GM23248 (cell line): ENCODE data around the gene ANKMY2. TPM values are rescaled to one million over a fixed set of nuclear protein-coding genes. Genes with fewer than 3 reads are reported as not detected.
A peak's percentile ranks its signal among the peaks of the same experiment; 100 is the strongest.

Experiments
- DNase-seq: peaks from one replicate; pipeline ENCODE4 v3.0.0-alpha.2; 2015
- H2AFZ ChIP-seq: fragments of 200-600 bp; sonication (generic); 2 replicates; pipeline ENCODE4 v1.6.1; 2016; ENCODE audit warnings: antibody characterized with exemption
- H3F3A ChIP-seq: fragments of 200-600 bp; sonication (generic); 2 replicates; pipeline ENCODE4 v1.6.1; 2016; ENCODE audit warnings: mild to moderate bottlenecking, antibody characterized with exemption, mixed run types; ENCODE audit not compliant: insufficient read depth
- H3K27ac ChIP-seq: fragments of 200-600 bp; sonication (generic); 2 replicates; pipeline ENCODE4 v1.5.1; 2016; ENCODE audit warnings: mild to moderate bottlenecking
- H3K27me3 ChIP-seq: fragments of 200-600 bp; sonication (generic); replicated peaks from 2 replicates; pipeline ENCODE4 v1.6.1; 2016; ENCODE audit warnings: mild to moderate bottlenecking; ENCODE audit not compliant: insufficient read depth
- H3K36me3 ChIP-seq: fragments of 200-600 bp; sonication (generic); 2 replicates; pipeline ENCODE4 v1.6.1; 2016; ENCODE audit warnings: low read depth, mild to moderate bottlenecking
- H3K4me1 ChIP-seq: fragments of 200-600 bp; sonication (generic); 2 replicates; pipeline ENCODE4 v1.6.1; 2016; ENCODE audit warnings: mild to moderate bottlenecking; ENCODE audit not compliant: insufficient read depth
- H3K4me2 ChIP-seq: fragments of 200-600 bp; sonication (generic); one replicate; pipeline ENCODE4 v1.6.1; 2016; ENCODE audit warnings: mild to moderate bottlenecking; ENCODE audit not compliant: unreplicated experiment
- H3K4me3 ChIP-seq: fragments of 200-600 bp; sonication (generic); 2 replicates; pipeline ENCODE4 v1.5.1; 2016; ENCODE audit warnings: mild to moderate bottlenecking
- H3K79me2 ChIP-seq: fragments of 200-600 bp; sonication (generic); 2 replicates; pipeline ENCODE4 v1.6.1; 2016; ENCODE audit warnings: mild to moderate bottlenecking; ENCODE audit not compliant: insufficient read depth
- H3K9ac ChIP-seq: fragments of 200-600 bp; sonication (generic); 2 replicates; pipeline ENCODE4 v1.6.1; 2016; ENCODE audit warnings: mild to moderate bottlenecking
- H3K9me2 ChIP-seq: fragments of 200-600 bp; sonication (generic); 2 replicates; pipeline ENCODE4 v1.6.1; 2016; ENCODE audit warnings: mixed run types, mild to moderate bottlenecking, moderate library complexity; ENCODE audit not compliant: insufficient read depth
- H3K9me3 ChIP-seq: fragments of 200-600 bp; sonication (generic); one replicate; pipeline ENCODE4 v1.6.1; 2017; ENCODE audit warnings: low read depth
- H4K20me1 ChIP-seq: fragments of 200-600 bp; sonication (generic); 2 replicates; pipeline ENCODE4 v1.6.0; 2016; ENCODE audit not compliant: insufficient read depth
- EZH2 ChIP-seq: fragments of 200-600 bp; sonication (generic); IDR thresholded peaks from 2 replicates; pipeline ENCODE4 v1.6.1; 2018; ENCODE audit warnings: antibody characterized with exemption, mild to moderate bottlenecking; ENCODE audit not compliant: insufficient read depth, poor library complexity, severe bottlenecking
- EZH2phosphoT487 ChIP-seq: fragments of 200-600 bp; sonication (generic); IDR thresholded peaks from 2 replicates; pipeline ENCODE4 v1.6.1; 2018; ENCODE audit warnings: antibody characterized with exemption, moderate library complexity, mild to moderate bottlenecking, low read depth; ENCODE audit not compliant: insufficient read depth
- WGBS, 2 experiments: methylation state at CpG; one replicate each; pipeline ENCODE4 v1.1.6; 2015 to 2017; ENCODE audit warnings: low lambda C conversion rate in 2 of 2, low coverage in 1 of 2; ENCODE audit errors: missing lambda C conversion rate in 2 of 2; 5-methylcytosine and 5-hydroxymethylcytosine counted together
- in situ Hi-C: fragments of 300-500 bp; cut with MboI; formaldehyde crosslinking; loops from 2 replicates; pipeline ENCODE4 v1.15.0; 2020
- polyA plus RNA-seq: library from polyadenylated mRNA; unstranded; fragments of >200 nt; fragmentation: Nextera tagmentation; extraction: Ambion mirVana; gene quantifications from 2 replicates; pipeline ENCODE4 v1.2.1, GENCODE V29; 2016
- total RNA-seq: library from RNA; depleted of rRNA; stranded (reverse); fragments of >200 nt; shearing (Covaris generic); gene quantifications from 2 replicates; pipeline ENCODE4 v1.2.3, GENCODE V29; 2014

ANKMY2 gene
- total and polyA plus RNA-seq, 2 experiments from 2014 or later, result 19.3 to 23.1 TPM

GRCh38 chr7:16564023-16564380 is 81.6 kb downstream of the ANKMY2 start:
- no peaks in the 10 kb centered on the region for H3F3A ChIP-seq
- H3K4me1 ChIP-seq, result peaks cover 2% of the 10 kb centered on the region; the same call in 1 of the 2 replicates
- TF ChIP-seq EZH2 (no peak), EZH2phosphoT487 (no peak)
- no peaks in the 10 kb centered on the region for H4K20me1 ChIP-seq
- H3K9ac ChIP-seq, result no peak overlapping the region
- H3K27ac ChIP-seq, result no peak overlapping the region
- no peaks in the 10 kb centered on the region for H3K27me3 ChIP-seq
- no peaks in the 10 kb centered on the region for H3K9me3 ChIP-seq
- H3K4me2 ChIP-seq, result no peak overlapping the region
- no peak overlapping the region for H3K4me3 ChIP-seq
- H3K79me2 ChIP-seq, result no peaks in the 10 kb centered on the region
- 84 to 85% methylated on average over 4 of the region's 4 CpGs for WGBS, 2 experiments
- 0 out of 2 replicates have a peak overlapping the region, but pooled peaks have one; percentile 5 for H2AFZ ChIP-seq
- H3K36me3 ChIP-seq, result no peaks in the 10 kb centered on the region
- in situ Hi-C loops, result loop anchor here (25.0 kb wide), 1 partner anchor 1252 kb away; no protein-coding TSS in a partner anchor
- no peaks in the 10 kb centered on the region for H3K9me2 ChIP-seq
- no peak for DNase-seq

DNA sequence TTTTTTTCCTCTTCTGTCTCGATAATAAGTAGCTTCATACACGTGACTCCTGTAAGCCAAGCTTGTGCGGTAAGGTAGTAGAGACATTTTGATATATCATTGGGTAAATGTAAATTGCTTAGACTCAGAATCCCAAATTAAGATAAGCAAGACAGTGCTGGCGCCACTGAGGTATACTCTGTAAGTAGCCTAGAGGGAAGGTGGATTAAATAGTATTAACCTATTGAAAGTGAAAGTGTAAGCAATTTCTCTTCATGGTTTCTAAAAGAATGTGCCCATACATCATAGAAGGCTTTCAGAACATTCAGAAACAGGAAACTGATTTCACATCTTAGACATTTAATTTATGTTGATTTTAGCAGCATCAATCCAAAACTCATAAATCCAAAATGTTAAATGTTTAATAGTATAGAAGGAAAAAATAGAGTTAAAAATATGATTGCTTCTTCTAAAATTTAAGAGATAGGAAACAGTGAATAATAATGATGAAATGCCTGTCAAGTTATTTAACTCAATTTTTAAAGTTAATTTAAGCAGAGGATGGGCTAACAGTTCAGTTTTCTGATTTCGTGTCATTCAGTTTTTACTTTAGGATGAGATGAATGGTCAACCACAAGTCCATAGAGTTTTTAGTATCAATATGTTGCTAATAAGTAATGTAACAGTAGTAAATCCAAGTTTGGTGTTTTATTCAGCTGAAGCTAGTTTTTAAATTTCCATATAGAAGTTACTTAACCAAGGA is 82.1 kb downstream of the ANKMY2 start:
- TF ChIP-seq EZH2, result no peak
- TF ChIP-seq EZH2phosphoT487, result no peak
- H3K27ac ChIP-seq, result no peak overlapping the region
- H3K36me3 ChIP-seq, result no peaks in the 10 kb centered on the region
- WGBS, 2 experiments, result 80 to 84% methylated on average over 5 of the region's 5 CpGs
- H3K9ac ChIP-seq, result no peak overlapping the region
- H3K4me3 ChIP-seq, result no peak overlapping the region
- peaks cover 4% of the 10 kb centered on the region; the same call in 1 of the 2 replicates for H3K4me1 ChIP-seq
- no peaks in the 10 kb centered on the region for H3F3A ChIP-seq
- no peaks in the 10 kb centered on the region for H3K27me3 ChIP-seq
- H3K9me2 ChIP-seq, result no peaks in the 10 kb centered on the region
- in situ Hi-C loops, result loop anchor here (25.0 kb wide), 1 partner anchor 1251 kb away; no protein-coding TSS in a partner anchor
- H3K79me2 ChIP-seq, result no peaks in the 10 kb centered on the region
- 0 out of 2 replicates have a peak overlapping the region, but pooled peaks have one; percentile 5 for H2AFZ ChIP-seq
- no peak overlapping the region for H3K4me2 ChIP-seq
- no peaks in the 10 kb centered on the region for H3K9me3 ChIP-seq
- no peak for DNase-seq
- H4K20me1 ChIP-seq, result no peaks in the 10 kb centered on the region

GRCh38 chr7:16562456-16563220 is 82.9 kb downstream of the ANKMY2 start:
- no peak overlapping the region for H3K4me2 ChIP-seq
- 87 to 90% methylated on average over 9 of the region's 9 CpGs for WGBS, 2 experiments
- no peaks in the 10 kb centered on the region for H3K27me3 ChIP-seq
- no peaks in the 10 kb centered on the region for H3K9me2 ChIP-seq
- no peaks in the 10 kb centered on the region for H3K79me2 ChIP-seq
- 0 out of 2 replicates have a peak overlapping the region, but pooled peaks have one; percentile 5 for H2AFZ ChIP-seq
- H3K27ac ChIP-seq, result no peak overlapping the region
- peaks cover 4% of the 10 kb centered on the region; the same call in 1 of the 2 replicates for H3K4me1 ChIP-seq
- H4K20me1 ChIP-seq, result no peaks in the 10 kb centered on the region
- DNase-seq, result no peak
- no peak overlapping the region for H3K4me3 ChIP-seq
- H3K36me3 ChIP-seq, result no peaks in the 10 kb centered on the region
- no peaks in the 10 kb centered on the region for H3F3A ChIP-seq
- H3K9ac ChIP-seq, result no peak overlapping the region
- TF ChIP-seq EZH2 (no peak), EZH2phosphoT487 (no peak)
- no peaks in the 10 kb centered on the region for H3K9me3 ChIP-seq
- in situ Hi-C loops, result loop anchor here (25.0 kb wide), 1 partner anchor 1250 kb away; no protein-coding TSS in a partner anchor

DNA sequence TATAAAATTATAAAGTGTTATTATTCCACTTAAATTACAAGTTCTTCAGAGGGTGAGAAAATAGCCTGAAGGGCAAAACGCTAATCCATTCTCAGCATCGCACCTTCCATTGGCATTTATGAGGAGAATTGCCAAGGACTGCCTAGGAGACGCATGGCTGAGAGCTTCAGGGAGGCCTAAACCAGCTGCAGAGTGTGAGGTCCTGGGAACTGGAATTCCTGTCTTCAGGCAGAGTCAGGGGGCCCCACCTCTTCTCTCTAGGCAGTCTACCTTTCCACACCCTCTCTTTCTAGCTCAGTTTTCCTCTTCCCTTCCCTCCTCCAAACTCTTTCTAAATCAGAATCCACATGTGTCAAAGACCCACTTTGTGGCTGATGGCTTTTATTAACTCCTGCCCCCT is 83.6 kb downstream of the ANKMY2 start:
- in situ Hi-C loops, result loop anchor here (25.0 kb wide), 1 partner anchor 1250 kb away; no protein-coding TSS in a partner anchor

More for the DNA sequence above, 83.6 kb downstream of the ANKMY2 start:
- no peak overlapping the region for H3K4me2 ChIP-seq
- H4K20me1 ChIP-seq, result no peaks in the 10 kb centered on the region
- no peaks in the 10 kb centered on the region for H3K36me3 ChIP-seq
- no peak for DNase-seq
- no peak overlapping the region for H3K9ac ChIP-seq
- no peaks in the 10 kb centered on the region for H3K79me2 ChIP-seq
- H3K9me3 ChIP-seq, result no peaks in the 10 kb centered on the region
- 98 to 99% methylated on average over 3 of the region's 3 CpGs for WGBS, 2 experiments
- H3K27ac ChIP-seq, result no peak overlapping the region
- H3F3A ChIP-seq, result no peaks in the 10 kb centered on the region
- no peak overlapping the region for H2AFZ ChIP-seq
- H3K4me1 ChIP-seq, result peaks cover 4% of the 10 kb centered on the region; the same call in 1 of the 2 replicates
- no peaks in the 10 kb centered on the region for H3K9me2 ChIP-seq
- H3K4me3 ChIP-seq, result no peak overlapping the region
- H3K27me3 ChIP-seq, result no peaks in the 10 kb centered on the region
- TF ChIP-seq EZH2, result no peak
- TF ChIP-seq EZH2phosphoT487, result no peak
